GM19035 (cell line): ENCODE results near the gene XCL2.
"Not testable (repeated sequence)": the region's sequence is repeated elsewhere in the genome, so short reads cannot be mapped to it uniquely, and the experiment has no call there.

Experiments
- ATAC-seq: cut with Tn5 transposase; IDR thresholded peaks from one replicate; pipeline ENCODE4 v1.9.1; 2021; ENCODE audit not compliant: unreplicated experiment

The XCL2 gene

GRCh38 chr1:168543840-168544498 lies at the start of gene XCL2:
XCL2 (minus strand) TSS chr1:168543997; CDS start chr1:168543964, 33 bp downstream.
- ATAC-seq = not testable (repeated sequence)

- no peak for ATAC-seq
Observed at GRCh38 chr1:168591641-168592250, 47.9 kb upstream of the XCL2 start.

GRCh38 chr1:168591066-168591465 lies 47.3 kb upstream of the XCL2 start:
- ATAC-seq = no peak

GRCh38 chr1:168589167-168589566 lies 45.4 kb upstream of the XCL2 start:
- ATAC-seq = no peak

- ATAC-seq = no peak
Observed at GRCh38 chr1:168585937-168586336, 42.1 kb upstream of the XCL2 start.

GRCh38 chr1:168585191-168585590 lies 41.4 kb upstream of the XCL2 start:
- ATAC-seq = no peak

GRCh38 chr1:168583571-168583970 lies 39.8 kb upstream of the XCL2 start:
- ATAC-seq = no peak

GRCh38 chr1:168582688-168583336 lies 39.0 kb upstream of the XCL2 start:
- no peak for ATAC-seq

GRCh38 chr1:168581817-168582572 lies 38.2 kb upstream of the XCL2 start:
- no peak for ATAC-seq

GRCh38 chr1:168580991-168581390 lies 37.2 kb upstream of the XCL2 start:
- ATAC-seq = not testable (repeated sequence)

- not testable (repeated sequence) for ATAC-seq
Observed at GRCh38 chr1:168580290-168580689, 36.5 kb upstream of the XCL2 start.

- not testable (repeated sequence) for ATAC-seq
Observed at GRCh38 chr1:168578531-168579185, 34.9 kb upstream of the XCL2 start.

- ATAC-seq = not testable (repeated sequence)
Observed at GRCh38 chr1:168576245-168576688, 32.5 kb upstream of the XCL2 start, which contains the start of gene XCL1. XCL1 (plus strand) TSS chr1:168576605; CDS start chr1:168576638, 33 bp downstream.

GRCh38 chr1:168574234-168574633 lies 30.4 kb upstream of the XCL2 start:
- ATAC-seq = not testable (repeated sequence)

GRCh38 chr1:168572633-168573032 lies 28.8 kb upstream of the XCL2 start:
- ATAC-seq = no peak

- ATAC-seq = no peak
Observed at GRCh38 chr1:168570652-168571051, 26.9 kb upstream of the XCL2 start.

GRCh38 chr1:168568346-168568745 lies 24.5 kb upstream of the XCL2 start:
- no peak for ATAC-seq

- no peak for ATAC-seq
Observed at GRCh38 chr1:168567568-168567967, 23.8 kb upstream of the XCL2 start.

GRCh38 chr1:168567007-168567406 lies 23.2 kb upstream of the XCL2 start:
- ATAC-seq = no peak

GRCh38 chr1:168565825-168566224 lies 22.0 kb upstream of the XCL2 start:
- ATAC-seq = no peak

- ATAC-seq = no peak
Observed at GRCh38 chr1:168561989-168562388, 18.2 kb upstream of the XCL2 start.
